Measurements from ENCODE around the gene TATDN2. TPM values are rescaled to one million over a fixed set of nuclear protein-coding genes. Genes with fewer than 3 reads are reported as not detected.

Gene TATDN2
- total RNA-seq, 4 donors from 2014 or later: 15.9 to 55.7 (median 26.7) TPM

- no peak overlapping the region for H3K27ac ChIP-seq
- no peak for TF ChIP-seq POLR2A (IDR thresholded peaks at IDR 0.05)
- TF ChIP-seq CTCF (IDR thresholded peaks at IDR 0.05): peak in 1 of 4 experiments; percentile 35
- no peak overlapping the region for H3K4me3 ChIP-seq
- H3K27me3 ChIP-seq: no peaks in the 10 kb centered on the region
- H3K9me3 ChIP-seq: no peaks in the 10 kb centered on the region
- no peaks in the 10 kb centered on the region for H3K36me3 ChIP-seq
- DNase-seq: peak in 1 of 2 donors; percentile 53
- intact Hi-C loops (cut with DNase I; ENCODE audit: low total_unique reads): no loop called here
- no peaks in the 10 kb centered on the region for H3K4me1 ChIP-seq
These were observed 38.5 kb downstream of the TATDN2 start for GRCh38 chr3:10286596-10287295.

GRCh38 chr3:10287936-10288574 lies 39.8 kb downstream of the TATDN2 start:
- Histone ChIP-seq H3K9me3 (no peaks in the 10 kb centered on the region), H3K36me3 (no peaks in the 10 kb centered on the region), H3K4me1 (no peaks in the 10 kb centered on the region), H3K27me3 (no peaks in the 10 kb centered on the region), H3K4me3 (no peak overlapping the region), H3K27ac (no peak overlapping the region)
- intact Hi-C loops (cut with DNase I; ENCODE audit: low total_unique reads): no loop called here
- no peak for TF ChIP-seq POLR2A (IDR thresholded peaks at IDR 0.05)
- TF ChIP-seq CTCF (IDR thresholded peaks at IDR 0.05): no peak
- no peak for DNase-seq

GRCh38 chr3:10288575-10288960 lies 40.3 kb downstream of the TATDN2 start:
- DNase-seq: no peak
- H3K27me3 ChIP-seq: no peaks in the 10 kb centered on the region
- H3K4me3 ChIP-seq: no peak overlapping the region
- no peak for TF ChIP-seq POLR2A (IDR thresholded peaks at IDR 0.05)
- H3K9me3 ChIP-seq: no peaks in the 10 kb centered on the region
- no peaks in the 10 kb centered on the region for H3K4me1 ChIP-seq
- no peaks in the 10 kb centered on the region for H3K36me3 ChIP-seq
- H3K27ac ChIP-seq: no peak overlapping the region
- intact Hi-C loops (cut with DNase I; ENCODE audit: low total_unique reads): no loop called here

- H3K36me3 ChIP-seq: no peaks in the 10 kb centered on the region
- no peak for DNase-seq
- no peak overlapping the region for H3K27ac ChIP-seq
- H3K9me3 ChIP-seq: no peaks in the 10 kb centered on the region
- no peak for TF ChIP-seq POLR2A (IDR thresholded peaks at IDR 0.05)
- TF ChIP-seq CTCF (IDR thresholded peaks at IDR 0.05): no peak
- no peaks in the 10 kb centered on the region for H3K27me3 ChIP-seq
- H3K4me1 ChIP-seq: no peaks in the 10 kb centered on the region
- intact Hi-C loops (cut with DNase I; ENCODE audit: low total_unique reads): no loop called here
- H3K4me3 ChIP-seq: no peak overlapping the region
These were observed 40.8 kb downstream of the TATDN2 start for GRCh38 chr3:10289077-10289476.

GRCh38 chr3:10289787-10290355 lies 41.6 kb downstream of the TATDN2 start:
- no peak overlapping the region for H3K4me3 ChIP-seq
- no peaks in the 10 kb centered on the region for H3K9me3 ChIP-seq
- no peaks in the 10 kb centered on the region for H3K4me1 ChIP-seq
- TF ChIP-seq POLR2A (IDR thresholded peaks at IDR 0.05): no peak
- TF ChIP-seq CTCF (IDR thresholded peaks at IDR 0.05): no peak
- no peak overlapping the region for H3K27ac ChIP-seq
- no peaks in the 10 kb centered on the region for H3K27me3 ChIP-seq
- no peaks in the 10 kb centered on the region for H3K36me3 ChIP-seq
- intact Hi-C loops (cut with DNase I; ENCODE audit: low total_unique reads): no loop called here
- no peak for DNase-seq

Data from uterus (tissue), 4 donors.